HG02571 (cell line): ENCODE results near the gene NABP2.
A peak's percentile ranks its signal among the peaks of the same experiment; 100 is the strongest.
"Not testable (repeated sequence)": the region's sequence is repeated elsewhere in the genome, so short reads cannot be mapped to it uniquely, and the experiment has no call there.

Experiments
- ATAC-seq: cut with Tn5 transposase; IDR thresholded peaks from one replicate; pipeline ENCODE4 v1.9.1; 2021; ENCODE audit warnings: mild to moderate bottlenecking, moderate library complexity; ENCODE audit not compliant: unreplicated experiment

The NABP2 gene

DNA sequence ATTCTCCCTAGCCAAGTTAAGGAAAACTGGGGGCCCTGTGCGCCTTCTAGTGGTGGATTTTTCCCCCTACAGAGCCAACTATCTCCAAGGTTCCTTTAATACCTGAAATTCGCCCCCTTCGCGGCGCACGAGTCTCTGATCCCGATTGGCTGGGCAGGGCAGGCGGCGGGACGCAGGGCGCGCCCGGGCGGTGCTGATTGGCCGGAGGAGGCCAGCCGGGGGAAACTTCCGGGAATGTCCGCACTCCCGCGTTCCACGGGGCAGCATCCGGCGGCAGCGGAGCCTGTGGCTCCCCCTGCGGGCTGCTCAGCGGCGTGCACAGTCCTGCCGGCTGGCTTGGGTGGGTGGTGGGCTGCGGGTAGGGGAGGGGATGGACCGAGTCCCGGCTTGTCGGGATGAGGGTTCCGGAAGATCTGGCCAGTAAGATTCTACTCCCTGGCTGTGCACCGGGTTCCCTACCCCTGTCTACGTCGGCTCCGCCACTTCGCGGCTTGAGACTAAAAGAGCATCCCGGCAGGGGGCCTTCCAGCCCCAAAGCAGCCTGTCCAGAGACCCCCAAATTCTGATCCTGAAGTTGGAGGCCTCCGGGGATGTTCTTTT lies at the start of gene NABP2:
TSS of gene NABP2 (plus strand) at position 241 of the 600 bp plus-strand sequence. CDS start 515 bp downstream, outside the sequence.
- ATAC-seq, result peak; percentile 67

DNA sequence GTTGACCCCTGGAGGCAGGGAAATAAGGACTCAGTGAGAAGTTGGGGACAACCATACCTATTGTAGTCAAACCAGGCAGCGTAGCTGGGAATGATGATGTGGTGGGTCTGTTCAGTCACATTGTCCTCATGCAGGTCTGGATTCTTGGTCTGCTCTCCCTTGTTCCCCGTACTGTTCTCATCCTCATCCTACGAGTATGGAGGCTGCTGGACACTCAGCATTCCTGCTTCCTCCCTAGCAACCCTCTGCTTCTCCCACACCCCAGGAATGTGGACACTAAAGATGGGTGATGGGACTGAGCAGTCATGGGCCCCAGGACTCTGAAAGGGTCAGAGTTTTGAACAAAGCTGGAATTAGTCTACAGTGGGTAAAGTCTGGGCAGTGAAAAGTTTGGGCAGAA lies 45.8 kb upstream of the NABP2 start:
- ATAC-seq, result no peak

DNA sequence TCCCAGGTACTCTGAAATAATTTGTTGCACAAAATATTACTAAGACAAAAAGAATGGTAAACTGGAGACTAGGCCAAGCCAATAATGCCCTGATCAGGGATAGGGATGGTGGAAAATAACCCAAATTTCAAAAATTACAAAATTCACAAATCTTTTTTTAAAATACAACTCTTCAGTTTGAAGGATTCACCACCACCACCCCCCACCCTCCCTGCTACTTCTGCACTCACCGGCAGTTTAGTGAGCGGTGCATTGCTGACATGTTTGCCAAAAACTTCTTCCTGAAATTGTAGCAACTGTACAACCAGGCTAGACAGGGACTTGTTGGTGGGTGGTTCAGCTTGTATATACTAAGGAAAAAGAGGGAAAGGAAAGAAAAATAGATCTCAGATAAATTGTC lies 37.2 kb upstream of the NABP2 start:
- ATAC-seq, result no peak

DNA sequence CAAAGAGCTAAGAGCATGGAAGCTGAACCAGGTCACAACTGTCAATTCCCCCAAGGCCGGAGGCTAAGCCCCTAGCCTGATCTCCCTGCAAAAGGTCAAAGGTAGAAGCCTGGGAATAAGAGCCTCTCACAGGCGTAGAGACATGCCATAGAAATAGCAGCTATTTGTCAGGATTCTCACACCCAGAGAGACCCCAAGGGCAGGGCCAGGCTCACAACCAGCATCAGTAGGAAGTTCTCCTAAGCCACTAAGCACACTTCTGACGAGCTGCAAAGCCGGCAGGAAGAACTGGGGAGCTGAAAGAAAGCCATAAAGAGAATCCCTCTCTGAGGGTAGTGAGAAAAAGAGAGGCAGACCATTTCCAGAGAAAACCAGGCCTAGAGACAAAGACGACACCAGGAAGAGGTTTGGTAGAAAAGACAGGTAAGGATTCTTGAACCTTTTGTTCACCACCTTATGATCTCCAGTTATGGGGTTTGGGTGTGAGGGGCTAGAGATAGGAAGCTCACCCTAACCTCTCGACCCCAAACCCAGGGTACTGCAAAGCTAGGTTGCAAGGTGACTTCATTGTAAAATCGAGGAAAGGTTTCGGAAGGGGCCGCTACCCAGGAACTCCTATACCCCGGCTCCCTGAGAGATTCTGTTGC lies 35.9 kb upstream of the NABP2 start:
- ATAC-seq, result no peak

DNA sequence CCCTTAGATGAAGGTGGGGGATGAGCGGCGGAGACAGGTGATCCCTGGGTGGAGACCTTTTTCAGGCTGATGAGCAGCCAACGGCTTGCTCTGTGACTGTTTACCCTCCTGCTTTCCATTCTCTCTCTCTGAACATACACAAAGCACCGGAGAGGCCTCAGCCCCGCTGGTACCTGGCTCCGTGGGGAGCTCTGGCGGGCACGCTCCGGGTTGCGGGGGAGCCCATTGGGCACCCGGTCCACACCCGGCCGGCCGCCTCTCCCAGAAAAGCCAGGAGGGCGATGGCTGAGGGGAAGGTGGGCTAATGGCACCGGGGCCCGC lies 35.4 kb upstream of the NABP2 start:
- no peak for ATAC-seq

DNA sequence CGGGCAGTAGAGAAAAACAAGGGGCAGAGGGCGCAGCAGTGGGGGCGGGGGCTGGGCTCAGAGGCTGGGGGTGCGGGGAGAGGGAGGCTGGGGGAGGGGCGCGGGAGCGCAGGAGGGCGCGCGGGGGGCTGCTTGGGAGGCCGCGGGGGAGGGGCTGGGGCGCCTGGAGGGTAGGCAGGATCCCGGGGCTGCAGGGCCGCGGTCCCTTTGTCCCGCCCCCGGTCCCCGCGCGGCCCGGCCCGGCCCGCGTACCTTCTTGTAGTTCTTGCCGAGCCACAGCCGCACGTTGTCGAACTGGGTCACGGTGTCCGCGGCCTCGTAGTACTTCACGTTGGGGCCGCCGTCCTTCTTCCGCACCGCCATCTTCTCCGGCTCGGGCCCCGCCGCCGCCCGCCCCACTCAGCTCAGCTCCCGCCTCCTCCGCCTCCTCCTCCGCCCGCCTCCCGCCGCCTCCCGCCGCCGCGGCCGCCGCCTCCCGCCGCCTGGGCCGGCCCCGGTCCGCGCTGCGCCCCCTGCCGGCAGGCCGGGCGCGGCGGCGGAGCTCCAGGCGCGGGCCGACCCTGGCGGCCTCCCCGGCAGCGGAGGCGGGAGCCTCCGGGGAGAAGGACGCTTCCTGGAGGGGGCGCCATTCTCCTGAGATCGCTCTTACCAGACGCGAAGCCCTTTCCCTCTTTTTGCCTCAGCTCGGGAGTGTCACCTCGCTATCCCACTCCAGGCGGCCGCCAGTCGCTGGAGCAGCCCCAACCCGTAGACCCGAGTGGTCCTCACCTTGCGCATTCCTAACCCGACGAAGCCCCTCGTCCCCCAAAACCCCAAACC lies 34.8 kb upstream of the NABP2 start, which contains the start of gene SMARCC2:
TSS of gene SMARCC2 (minus strand) at position 385 of the 819 bp plus-strand sequence. CDS start at position 363, 22 bp downstream.
- ATAC-seq, result peak; percentile 74

DNA sequence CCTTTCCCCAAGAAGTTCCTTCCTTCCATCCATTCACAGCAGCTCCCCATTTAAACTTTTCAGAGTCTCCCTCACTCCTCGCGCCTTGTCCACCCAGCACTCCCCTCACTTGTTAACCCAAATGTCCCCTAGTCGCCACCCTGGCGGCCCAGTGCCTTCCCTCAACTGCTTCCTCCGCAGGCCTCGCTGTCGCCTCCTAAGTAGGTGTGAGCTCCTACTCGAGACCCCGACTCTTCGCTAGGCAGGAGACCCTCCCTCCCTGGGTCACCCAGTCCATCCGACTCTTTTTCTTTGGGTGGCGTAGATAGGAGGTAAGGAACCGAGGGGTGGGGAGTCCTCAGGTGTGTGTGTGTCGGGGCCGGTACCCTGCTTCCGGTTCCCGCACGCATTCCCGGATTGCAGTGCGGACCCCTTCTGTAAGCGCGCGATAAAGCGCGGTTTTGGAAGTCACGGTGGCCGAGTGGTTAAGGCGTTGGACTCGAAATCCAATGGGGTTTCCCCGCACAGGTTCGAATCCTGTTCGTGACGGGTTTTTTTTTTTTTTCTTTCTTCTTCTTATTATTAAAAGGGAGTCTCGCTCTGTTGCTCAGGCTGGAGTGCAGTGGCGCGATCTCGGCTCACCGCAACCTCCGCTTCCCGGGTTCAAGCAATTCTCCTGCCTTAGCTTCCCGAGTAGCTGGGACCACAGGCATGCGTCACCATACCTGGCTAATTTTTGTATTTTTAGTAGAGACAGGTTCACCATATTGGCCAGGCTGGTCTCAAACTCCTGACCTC lies 34.0 kb upstream of the NABP2 start:
- peak; percentile 22 for ATAC-seq

DNA sequence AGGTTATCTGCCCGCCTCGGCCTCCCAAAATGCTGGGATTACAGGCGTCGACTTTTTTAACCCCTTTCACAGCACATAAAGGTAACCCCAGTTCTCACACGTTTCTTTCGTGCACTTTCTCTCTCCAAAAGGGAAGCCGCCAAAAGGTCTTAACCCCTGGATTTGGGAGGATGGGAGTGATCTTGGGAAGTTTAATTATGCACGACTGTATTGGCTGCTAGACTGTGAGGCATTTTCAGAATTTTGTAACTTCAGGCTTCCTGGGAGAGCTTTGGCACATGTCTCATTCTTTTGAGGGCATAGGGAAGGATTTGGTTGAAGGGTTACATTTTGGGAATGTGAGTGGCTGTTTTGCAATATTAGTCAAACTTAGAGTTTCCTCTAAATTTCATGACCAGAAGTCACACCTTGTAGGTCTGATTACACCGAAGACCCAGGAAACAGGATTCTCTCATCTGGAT lies 33.4 kb upstream of the NABP2 start:
- ATAC-seq, result no peak

DNA sequence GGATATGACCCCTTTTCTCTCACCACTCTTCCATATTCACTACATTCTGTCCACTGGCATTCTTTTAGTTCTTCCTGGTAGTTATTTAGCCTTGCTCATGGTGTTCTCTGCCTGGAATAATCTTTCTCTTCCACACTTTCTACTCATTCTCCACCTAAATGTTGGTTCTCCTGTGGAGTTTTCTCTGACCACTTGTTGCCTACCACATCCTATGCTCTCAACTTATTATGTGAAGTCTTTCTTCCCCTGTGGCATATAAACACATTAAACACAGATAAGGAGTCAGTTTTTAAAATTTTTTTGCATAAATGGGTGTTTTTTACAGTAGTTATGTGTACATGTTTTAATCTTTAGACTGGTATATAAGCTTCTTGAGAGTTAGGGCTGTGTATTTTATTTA lies 31.6 kb upstream of the NABP2 start:
- no peak for ATAC-seq

DNA sequence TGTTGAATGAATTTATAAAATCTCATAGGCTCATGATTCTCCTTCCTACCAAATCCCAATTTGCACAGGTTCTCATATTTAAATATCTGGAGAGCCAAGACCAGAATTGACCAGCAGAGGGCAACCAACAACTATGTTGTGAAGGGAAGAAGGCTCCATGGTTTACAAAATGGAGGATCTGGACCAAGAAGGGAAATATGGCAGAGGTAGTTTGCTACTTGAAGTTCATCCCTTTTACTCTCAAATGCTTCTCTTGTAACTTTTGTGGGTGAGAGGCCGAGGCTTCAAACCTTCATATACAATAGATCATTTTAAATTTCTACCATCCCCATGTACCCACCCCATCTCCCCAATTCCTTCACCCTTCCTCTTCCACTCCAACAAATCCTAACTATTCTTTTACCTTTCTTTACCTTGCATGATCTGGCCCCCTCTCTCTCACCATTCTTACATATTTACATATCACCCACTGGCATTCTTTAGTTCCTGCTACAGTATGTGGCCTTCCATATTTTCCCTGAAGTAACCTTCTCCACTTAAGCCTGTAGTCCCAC lies 31.0 kb upstream of the NABP2 start:
- no peak for ATAC-seq

DNA sequence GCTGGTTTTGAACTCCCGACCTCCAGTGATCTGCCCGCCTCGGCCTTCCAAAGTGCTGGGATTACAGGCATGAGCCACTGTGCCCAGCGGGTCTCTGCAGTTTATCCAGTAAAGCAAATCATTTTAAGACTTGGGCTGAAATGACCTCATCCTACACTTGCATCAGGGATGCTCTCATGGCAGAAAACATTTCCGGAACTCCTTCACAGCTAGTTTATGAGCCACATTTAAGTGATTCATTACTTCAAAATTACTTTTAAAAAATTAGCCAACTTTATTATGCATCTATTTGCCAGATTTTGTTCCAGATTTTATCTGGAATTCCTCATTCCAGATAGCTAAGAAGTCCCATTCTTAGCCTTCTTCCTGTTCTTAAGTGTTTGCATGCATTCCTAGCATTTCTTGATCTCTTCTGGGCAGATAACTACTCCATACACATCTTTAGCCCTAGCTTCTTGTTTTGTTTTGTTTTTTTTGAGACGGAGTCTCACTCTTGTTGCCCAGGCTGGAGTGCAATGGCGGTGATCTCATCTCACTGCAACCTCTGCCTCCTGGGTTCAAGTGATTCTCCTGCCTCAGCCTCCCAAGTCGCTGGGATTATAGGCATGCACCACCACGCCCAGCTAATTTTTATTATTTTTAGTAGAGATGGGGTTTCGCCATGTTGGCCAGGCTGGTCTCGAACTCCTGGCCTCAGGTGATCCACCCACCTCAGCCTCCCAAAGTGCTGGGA lies 27.2 kb upstream of the NABP2 start:
- not testable (repeated sequence) for ATAC-seq

DNA sequence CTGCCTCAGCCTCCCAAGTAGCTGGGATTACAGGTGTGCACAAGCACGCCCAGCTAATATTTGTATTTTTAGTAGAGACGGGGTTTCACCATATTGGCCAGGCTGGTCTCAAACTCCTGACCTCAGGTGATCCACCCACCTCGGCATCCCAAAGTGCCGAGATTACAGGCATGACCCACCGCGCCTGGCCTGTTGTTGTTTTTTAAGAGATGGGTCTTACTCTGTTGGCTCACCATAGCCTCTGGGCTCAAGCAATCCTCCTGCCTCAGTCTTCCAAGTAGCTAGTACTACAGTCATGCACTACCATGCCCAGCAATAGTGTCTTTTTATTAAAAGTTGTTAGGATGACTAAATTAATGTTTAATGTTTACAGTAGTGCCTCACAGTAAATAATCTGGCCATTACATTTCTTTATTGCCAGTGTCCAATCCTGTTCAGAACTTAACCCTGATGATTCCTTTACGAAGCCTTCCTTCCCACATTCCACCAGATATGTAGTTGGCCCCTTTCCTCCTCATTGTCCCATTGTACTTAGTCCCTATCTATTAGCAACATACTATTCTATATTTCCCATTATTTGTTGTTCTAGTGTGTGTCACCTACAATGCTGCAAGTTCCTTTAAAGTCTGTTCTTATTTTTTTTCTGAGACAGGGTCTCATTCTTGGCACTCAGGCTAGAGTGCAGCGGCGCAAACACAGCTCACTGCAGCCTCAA lies 26.1 kb upstream of the NABP2 start:
- ATAC-seq, result no peak

DNA sequence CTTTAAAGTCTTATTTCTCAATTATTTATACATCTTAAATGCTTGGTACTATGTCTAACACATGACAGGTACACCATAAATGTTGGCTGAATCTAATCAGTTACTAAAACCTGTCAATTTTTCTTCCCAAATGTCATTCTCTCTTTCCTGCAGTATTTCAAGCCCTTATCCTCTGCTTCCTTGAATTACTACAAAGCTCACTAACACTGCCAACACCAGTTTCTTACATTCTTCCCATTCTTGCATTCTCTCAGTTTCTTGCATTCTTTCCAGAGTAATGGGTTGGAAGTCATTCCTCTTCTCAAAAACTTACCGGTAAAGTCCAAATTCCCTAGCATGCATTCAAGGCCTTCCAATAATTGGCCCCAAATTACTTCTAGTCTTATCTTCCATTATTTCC lies 25.3 kb upstream of the NABP2 start:
- no peak for ATAC-seq

DNA sequence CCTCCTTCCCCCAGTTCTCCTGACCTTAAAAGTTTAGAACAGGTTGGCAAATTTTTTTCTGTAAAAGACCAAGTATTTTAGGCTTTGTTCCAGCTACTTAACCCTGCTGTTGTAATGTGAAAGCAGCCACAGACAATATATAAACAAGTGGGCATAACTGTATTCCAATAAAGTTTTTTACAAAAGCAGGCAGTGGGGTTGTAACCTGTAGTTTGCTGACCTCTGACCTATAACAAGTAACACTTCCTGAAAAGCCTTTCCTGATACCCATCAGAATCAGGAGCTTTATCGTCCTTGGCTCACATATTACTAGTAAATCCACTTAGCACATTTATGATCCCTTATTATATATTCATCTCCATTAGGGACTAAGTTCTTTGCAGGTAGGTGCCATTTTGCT lies 21.8 kb upstream of the NABP2 start:
- ATAC-seq, result no peak

DNA sequence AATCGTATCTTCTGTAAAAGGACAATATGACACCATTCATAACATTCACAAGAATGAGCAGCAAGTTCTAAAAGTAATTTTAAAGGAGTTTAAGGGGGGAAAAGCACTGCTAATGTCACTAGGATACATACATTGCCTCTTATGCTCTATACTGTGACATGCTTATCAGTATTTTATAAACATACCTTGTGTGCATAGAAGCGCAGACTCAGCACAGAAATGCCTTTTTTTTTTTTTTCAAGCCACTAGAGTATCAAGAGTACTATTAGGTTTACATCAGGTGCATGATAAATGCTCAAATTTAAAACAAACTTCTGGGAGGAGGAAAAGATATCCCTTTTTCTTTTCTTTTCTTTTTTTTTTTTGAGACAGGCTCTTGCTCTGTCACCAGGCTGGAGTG lies 21.3 kb upstream of the NABP2 start:
- ATAC-seq, result no peak

DNA sequence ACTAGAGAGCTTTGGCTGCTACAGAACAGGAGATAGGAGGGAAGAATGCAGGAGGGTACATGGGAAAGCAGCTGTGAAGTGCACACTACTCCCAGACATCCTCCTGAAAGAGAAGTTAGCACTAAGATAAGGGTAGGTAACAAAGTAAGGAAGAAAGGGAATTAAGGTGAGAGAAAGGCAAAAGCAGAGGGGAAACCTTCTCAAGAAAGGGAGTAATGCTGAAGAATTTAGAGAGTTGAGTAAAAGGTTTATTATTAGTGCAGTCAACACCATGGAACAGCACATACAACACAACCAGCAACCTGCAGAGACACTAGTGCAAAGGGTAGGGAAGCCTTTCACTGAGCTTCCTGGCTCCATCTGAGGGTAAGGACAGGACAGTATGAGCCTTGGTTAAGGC lies 19.9 kb upstream of the NABP2 start:
- ATAC-seq, result no peak

DNA sequence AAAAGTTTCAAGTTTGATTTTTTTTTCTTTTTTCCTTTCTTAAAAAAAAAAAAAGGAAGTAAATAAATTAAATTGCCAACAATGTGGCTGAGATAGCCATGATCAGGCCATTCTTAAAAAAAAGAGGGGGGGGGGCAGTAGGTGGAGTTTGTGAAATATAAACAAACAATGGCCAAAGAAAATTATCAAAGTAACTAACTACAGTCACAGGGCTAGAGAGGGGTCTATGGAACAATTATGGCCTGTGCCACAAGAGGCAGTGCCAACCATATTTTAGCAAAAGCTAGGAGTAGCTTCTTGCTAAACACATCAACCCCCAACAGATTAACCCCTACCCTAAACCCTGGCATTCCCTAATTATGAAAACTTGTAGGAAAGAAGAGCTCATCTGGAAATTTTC lies 18.7 kb upstream of the NABP2 start:
- ATAC-seq, result no peak

DNA sequence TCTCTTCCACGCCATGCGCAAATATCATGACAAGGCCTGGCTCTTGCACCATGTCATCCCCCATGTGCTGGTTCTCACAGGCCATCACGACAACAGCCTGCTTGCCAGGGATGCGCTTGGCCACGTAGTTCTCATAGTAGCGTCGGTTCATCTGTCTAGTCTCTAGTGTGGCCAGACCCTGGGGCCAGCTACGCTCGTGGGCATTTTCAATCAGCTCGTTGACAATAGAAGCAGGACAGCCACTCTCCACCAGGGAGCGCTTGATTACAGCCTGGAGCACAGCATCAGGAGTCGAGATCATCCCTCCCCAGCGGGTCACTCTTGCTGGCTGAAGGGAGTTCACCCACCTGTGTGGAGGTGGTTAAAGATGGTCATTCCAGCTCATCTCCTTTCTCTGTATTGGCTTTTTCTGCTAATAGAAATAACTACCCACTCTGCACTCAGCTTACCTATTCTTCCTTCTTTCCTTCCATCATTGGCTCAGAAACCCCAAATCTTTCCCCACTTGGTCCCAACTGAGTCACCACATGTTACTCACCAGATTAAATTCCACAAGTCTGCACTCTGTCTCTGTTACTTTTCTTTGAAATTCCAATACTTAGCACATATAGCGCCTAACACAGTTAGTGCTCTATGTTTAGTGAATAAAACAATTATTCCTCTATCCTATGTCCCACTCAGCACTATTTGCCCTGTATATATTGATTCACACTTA lies 17.5 kb upstream of the NABP2 start:
- no peak for ATAC-seq

DNA sequence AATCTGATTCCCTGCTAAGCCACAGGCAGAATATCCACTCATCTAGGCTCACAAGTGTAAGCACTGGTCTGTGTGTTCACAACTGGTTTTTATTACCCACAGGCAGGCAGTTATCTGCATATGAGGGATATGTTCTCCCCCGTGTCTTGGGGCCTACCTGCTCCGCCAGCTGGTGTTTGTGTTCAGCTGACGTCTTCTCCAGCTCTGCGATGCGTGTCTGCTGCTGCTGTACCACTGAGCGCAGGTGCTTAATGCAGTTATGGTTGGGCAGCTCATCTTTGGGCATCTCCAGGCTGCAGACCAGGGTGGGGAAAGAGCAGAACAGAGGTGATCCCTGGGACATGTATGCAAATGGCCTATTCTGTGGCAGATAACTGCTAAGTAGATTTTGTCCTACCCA lies 16.1 kb upstream of the NABP2 start:
- no peak for ATAC-seq
